NCI-H2227 treated with DMSO at 0.1 percent for 48 hours (cell line): ENCODE results near the gene SLC8A2.
A peak's percentile ranks its signal among the peaks of the same experiment; 100 is the strongest.

Experiments
- DNase-seq: peaks from one replicate; lab custom pipeline; 2025; lab: John Stamatoyannopoulos, UW

SLC8A2 gene

GRCh38 chr19:47430041-47430802 is 41.5 kb downstream of the SLC8A2 start:
- no peak for DNase-seq

GRCh38 chr19:47429140-47429793 is 42.4 kb downstream of the SLC8A2 start:
- no peak for DNase-seq

- DNase-seq = peak; percentile 98
These were observed 43.4 kb downstream of the SLC8A2 start for GRCh38 chr19:47428177-47428894.

GRCh38 chr19:47427241-47428176 is 44.2 kb downstream of the SLC8A2 start:
- DNase-seq = peak; percentile 69

- DNase-seq = no peak
These were observed 48.4 kb downstream of the SLC8A2 start for GRCh38 chr19:47423203-47423882.

GRCh38 chr19:47422417-47423163 is 49.1 kb downstream of the SLC8A2 start:
- DNase-seq = no peak

GRCh38 chr19:47421844-47422395 is 49.8 kb downstream of the SLC8A2 start:
- peak; percentile 78 for DNase-seq

GRCh38 chr19:47421244-47421786 is 50.4 kb downstream of the SLC8A2 start:
- no peak for DNase-seq

GRCh38 chr19:47419789-47420188 is 51.9 kb downstream of the SLC8A2 start:
- no peak for DNase-seq

- DNase-seq = no peak
These were observed 52.5 kb downstream of the SLC8A2 start, which contains the start of gene MEIS3 for GRCh38 chr19:47419030-47419783. Gene MEIS3, minus strand, starts transcription at chr19:47419527. Its CDS starts 446 bp downstream, at chr19:47419081.

GRCh38 chr19:47418692-47419029 is 53.0 kb downstream of the SLC8A2 start:
- no peak for DNase-seq

GRCh38 chr19:47417746-47418691 is 53.7 kb downstream of the SLC8A2 start:
- DNase-seq = no peak

- DNase-seq = no peak
These were observed 54.5 kb downstream of the SLC8A2 start for GRCh38 chr19:47417107-47417745.

GRCh38 chr19:47416643-47416985 is 55.1 kb downstream of the SLC8A2 start:
- no peak for DNase-seq

- no peak for DNase-seq
These were observed 55.6 kb downstream of the SLC8A2 start for GRCh38 chr19:47415953-47416642.

GRCh38 chr19:47414469-47414868 is 57.2 kb downstream of the SLC8A2 start:
- no peak for DNase-seq

- no peak for DNase-seq
These were observed 57.8 kb downstream of the SLC8A2 start for GRCh38 chr19:47413941-47414340.
